PC-3 (cell line): ENCODE data around the gene SH3PXD2B.

Source experiments
- CTCF ChIP-seq: fragments of 300-600 bp; sonication (generic); conservative IDR thresholded peaks from 2 replicates; pipeline ENCODE4 v1.5.1; 2017; ENCODE audit warnings: antibody characterized with exemption, low read depth, mild to moderate bottlenecking, low read length
- EZH2 ChIP-seq: fragments of 300-600 bp; sonication (generic); IDR thresholded peaks from one replicate; pipeline ENCODE4 v1.6.1; 2017; ENCODE audit warnings: antibody characterized with exemption, mild to moderate bottlenecking, low read length; ENCODE audit not compliant: unreplicated experiment
- EZH2phosphoT487 ChIP-seq: fragments of 300-600 bp; sonication (generic); IDR thresholded peaks from 2 replicates; pipeline ENCODE4 v1.6.1; 2018; ENCODE audit warnings: mild to moderate bottlenecking, antibody characterized with exemption, low read length, borderline replicate concordance

DNA sequence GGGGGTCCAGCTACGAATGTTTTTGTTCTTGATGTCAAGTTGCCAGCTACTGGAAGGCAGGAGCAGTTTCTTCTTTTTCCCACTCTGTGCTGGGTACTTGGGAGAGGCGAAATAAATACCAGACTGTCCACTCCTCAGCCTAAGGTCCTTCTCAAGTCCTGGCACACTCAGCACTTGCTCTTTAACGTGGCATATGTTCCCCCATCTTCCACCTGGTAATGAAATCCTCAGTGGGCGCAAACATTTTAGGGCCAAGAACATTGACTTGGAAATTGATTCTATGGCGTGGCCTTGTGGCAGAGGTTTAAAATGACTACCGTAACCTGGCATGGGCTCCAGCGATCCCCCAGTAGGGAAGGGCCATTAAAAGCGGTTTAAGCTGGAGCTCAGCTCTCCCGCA is 119.7 kb downstream of the SH3PXD2B start:
- TF ChIP-seq CTCF (no peak), EZH2phosphoT487 (no peak), EZH2 (no peak)
